ENCODE data around the gene S100A12.

Gene S100A12

GRCh38 chr1:153392258-153392657 is 16.8 kb upstream of the S100A12 start:
- Histone ChIP-seq H3K27ac (ENCODE audit: low read depth, low read length) (no peak overlapping the region), H3K9me3 (ENCODE audit: insufficient read depth, low read length) (no peaks in the 10 kb centered on the region), H3K79me2 (ENCODE audit: insufficient read depth, low read length) (no peaks in the 10 kb centered on the region), H4K20me1 (ENCODE audit: low read depth, low read length) (no peaks in the 10 kb centered on the region), H2AFZ (ENCODE audit: low read depth, low read length, severe bottlenecking) (no peak overlapping the region), H3K9ac (ENCODE audit: low read length) (no peak overlapping the region), H3F3A (ENCODE audit: insufficient read depth) (no peaks in the 10 kb centered on the region), H3K36me3 (ENCODE audit: low read length) (no peaks in the 10 kb centered on the region), H3K27me3 (ENCODE audit: low read length) (no peaks in the 10 kb centered on the region), H3K9me2 (replicated peaks; ENCODE audit: insufficient read depth, low read length) (no peaks in the 10 kb centered on the region), H3K4me3 (ENCODE audit: insufficient read depth, low read length, poor library complexity, severe bottlenecking) (no peak overlapping the region), H3K4me2 (ENCODE audit: low read depth, low read length, poor library complexity, severe bottlenecking) (no peak overlapping the region)
- TF ChIP-seq EZH2phosphoT487 (conservative IDR thresholded peaks at IDR 0.05; ENCODE audit: low read length), result no peak
- TF ChIP-seq CTCF (IDR thresholded peaks at IDR 0.05; ENCODE audit: insufficient read depth, low read length, poor library complexity, severe bottlenecking), result no peak

DNA sequence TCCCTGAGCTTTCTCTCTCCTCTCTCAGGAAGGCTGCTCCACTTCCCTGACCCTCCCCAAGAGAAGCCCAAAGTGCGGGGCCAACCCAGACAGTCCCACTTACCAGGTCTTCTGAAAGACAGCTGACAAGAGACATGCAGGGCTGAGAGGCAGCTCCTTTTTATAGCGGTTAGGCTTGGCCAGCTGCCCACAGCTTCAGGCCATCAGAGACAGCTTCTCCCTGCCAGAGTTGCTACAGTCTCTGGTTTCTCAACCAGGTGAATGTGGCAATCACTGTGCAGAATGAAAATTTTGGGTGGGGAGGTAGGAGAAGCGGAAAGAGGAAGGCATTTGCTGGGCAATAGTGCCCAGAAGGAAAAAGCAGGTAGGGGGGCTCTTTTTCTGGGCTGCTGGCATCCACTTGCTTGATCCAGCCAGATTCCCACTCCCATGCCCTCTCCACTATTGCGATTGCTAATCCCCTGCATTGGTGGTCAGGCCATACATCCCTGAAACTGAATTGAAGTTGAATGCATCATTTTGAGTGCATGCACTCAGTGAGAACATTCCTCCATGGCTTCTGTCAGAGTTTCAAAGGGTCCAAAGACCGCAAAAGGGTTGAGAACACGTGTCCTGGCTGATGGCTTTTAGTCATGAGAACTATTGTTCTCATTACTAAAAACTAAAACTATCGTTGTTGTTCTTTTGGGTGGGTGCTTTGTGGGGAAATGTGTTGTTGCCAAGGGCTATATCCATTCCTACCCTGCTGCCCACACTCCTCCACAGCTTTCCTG is 15.7 kb upstream of the S100A12 start, which contains the start of gene S100A8:
TSS of gene S100A8 (minus strand) at position 136 of the 773 bp plus-strand sequence. CDS start 538 bp downstream, outside the sequence.
- H3K79me2 ChIP-seq (ENCODE audit: insufficient read depth, low read length), result no peaks in the 10 kb centered on the region
- H4K20me1 ChIP-seq (ENCODE audit: low read depth, low read length), result no peaks in the 10 kb centered on the region
- no peaks in the 10 kb centered on the region for H3K9me3 ChIP-seq (ENCODE audit: insufficient read depth, low read length)
- H3K36me3 ChIP-seq (ENCODE audit: low read length), result no peaks in the 10 kb centered on the region
- H3K27me3 ChIP-seq (ENCODE audit: low read length), result no peaks in the 10 kb centered on the region
- no peak within 1 kb of the TSS for H3K9ac ChIP-seq (ENCODE audit: low read length)
- H3K4me3 ChIP-seq (ENCODE audit: insufficient read depth, low read length, poor library complexity, severe bottlenecking), result no peak within 1 kb of the TSS
- no peak within 1 kb of the TSS for H2AFZ ChIP-seq (ENCODE audit: low read depth, low read length, severe bottlenecking)
- no peaks in the 10 kb centered on the region for H3K9me2 ChIP-seq (replicated peaks; ENCODE audit: insufficient read depth, low read length)
- H3F3A ChIP-seq (ENCODE audit: insufficient read depth), result no peaks in the 10 kb centered on the region
- no peak for TF ChIP-seq EZH2phosphoT487 (conservative IDR thresholded peaks at IDR 0.05; ENCODE audit: low read length)
- no peak for TF ChIP-seq CTCF (IDR thresholded peaks at IDR 0.05; ENCODE audit: insufficient read depth, low read length, poor library complexity, severe bottlenecking)
- H3K27ac ChIP-seq (ENCODE audit: low read depth, low read length), result no peak within 1 kb of the TSS
- no peak within 1 kb of the TSS for H3K4me2 ChIP-seq (ENCODE audit: low read depth, low read length, poor library complexity, severe bottlenecking)

DNA sequence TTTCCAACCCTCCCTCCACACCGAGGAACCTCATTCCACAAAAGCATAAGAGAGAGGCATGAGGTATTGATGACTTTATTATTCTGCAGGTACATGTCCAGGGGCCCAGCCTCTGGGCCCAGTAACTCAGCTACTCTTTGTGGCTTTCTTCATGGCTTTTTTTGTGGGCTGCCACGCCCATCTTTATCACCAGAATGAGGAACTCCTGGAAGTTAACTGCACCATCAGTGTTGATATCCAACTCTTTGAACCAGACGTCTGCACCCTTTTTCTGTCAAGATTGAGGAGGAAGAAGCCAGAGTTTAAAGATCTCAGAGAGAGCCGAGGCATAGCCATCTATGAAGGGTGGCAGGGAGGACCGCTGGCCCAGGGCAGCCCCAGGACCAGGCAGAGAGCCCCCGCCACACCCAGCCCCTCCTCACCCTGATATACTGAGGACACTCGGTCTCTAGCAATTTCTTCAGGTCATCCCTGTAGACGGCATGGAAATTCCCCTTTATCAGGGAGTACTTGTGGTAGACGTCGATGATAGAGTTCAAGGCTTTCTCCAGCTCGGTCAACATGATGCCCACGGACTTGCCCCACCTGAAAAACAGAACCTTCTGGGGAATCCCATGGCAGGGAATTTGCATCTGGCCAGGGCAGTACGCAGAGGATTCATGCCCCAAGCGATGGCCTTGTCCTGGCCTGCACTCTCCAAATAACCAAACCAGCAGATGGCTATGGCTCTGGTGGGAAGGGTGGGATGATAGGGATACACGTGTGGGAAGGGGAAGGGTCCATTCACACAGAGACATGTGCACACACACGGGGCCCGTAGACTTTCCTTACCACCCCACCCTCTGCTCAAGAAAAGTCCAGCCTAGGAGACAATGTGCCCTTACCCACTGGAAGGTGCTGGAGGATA is 14.8 kb upstream of the S100A12 start:
- Histone ChIP-seq H3K4me2 (ENCODE audit: low read depth, low read length, poor library complexity, severe bottlenecking) (no peak overlapping the region), H3K9me3 (ENCODE audit: insufficient read depth, low read length) (no peaks in the 10 kb centered on the region), H3K27ac (ENCODE audit: low read depth, low read length) (no peak overlapping the region), H3K4me3 (ENCODE audit: insufficient read depth, low read length, poor library complexity, severe bottlenecking) (no peak overlapping the region), H3K36me3 (ENCODE audit: low read length) (no peaks in the 10 kb centered on the region), H3K9ac (ENCODE audit: low read length) (no peak overlapping the region), H3K27me3 (ENCODE audit: low read length) (no peaks in the 10 kb centered on the region), H2AFZ (ENCODE audit: low read depth, low read length, severe bottlenecking) (no peak overlapping the region), H3K79me2 (ENCODE audit: insufficient read depth, low read length) (no peaks in the 10 kb centered on the region), H4K20me1 (ENCODE audit: low read depth, low read length) (no peaks in the 10 kb centered on the region), H3K9me2 (replicated peaks; ENCODE audit: insufficient read depth, low read length) (no peaks in the 10 kb centered on the region), H3F3A (ENCODE audit: insufficient read depth) (no peaks in the 10 kb centered on the region)
- TF ChIP-seq CTCF (IDR thresholded peaks at IDR 0.05; ENCODE audit: insufficient read depth, low read length, poor library complexity, severe bottlenecking), result no peak
- TF ChIP-seq EZH2phosphoT487 (conservative IDR thresholded peaks at IDR 0.05; ENCODE audit: low read length), result no peak

All from SU-DHL-6 (cell line).